SK-N-SH (cell line): ENCODE data around the gene CPT1C.

Source experiments
- CHD2 ChIP-seq: fragments of 150-350 bp; IDR thresholded peaks from 2 replicates; pipeline ENCODE4 v1.6.1; 2018; ENCODE audit warnings: low read length; ENCODE audit not compliant: partially characterized antibody
- CTCF ChIP-seq: fragments of 200-600 bp; sonication (generic); IDR thresholded peaks from 2 replicates; pipeline ENCODE4 v1.6.1; 2017; ENCODE audit warnings: antibody characterized with exemption, mild to moderate bottlenecking, moderate library complexity
- EP300 ChIP-seq, 2 experiments: IDR thresholded peaks; 2 replicates each; pipeline versions ENCODE4 v1.4.0 to v1.6.1; 2012; ENCODE audit warnings: borderline replicate concordance in 1 of 2, low read depth in 1 of 2, low read length in 1 of 2
- EZH2phosphoT487 ChIP-seq: fragments of 200-600 bp; sonication (generic); IDR thresholded peaks from 2 replicates; pipeline ENCODE4 v1.6.1; 2017; ENCODE audit warnings: low read depth, mixed run types, mild to moderate bottlenecking, antibody characterized with exemption, moderate library complexity, borderline replicate concordance
- FOSL2 ChIP-seq: IDR thresholded peaks from 2 replicates; pipeline ENCODE4 v1.4.0; 2012; ENCODE audit warnings: low read depth, mild to moderate bottlenecking, moderate library complexity, borderline replicate concordance
- FOXJ3 ChIP-seq: sonication (generic); formaldehyde crosslinking; IDR thresholded peaks from 2 replicates; pipeline ENCODE4 v1.5.1; 2020; ENCODE audit warnings: mild to moderate bottlenecking, missing genetic modification reagents
- FOXM1 ChIP-seq: IDR thresholded peaks from 2 replicates; pipeline ENCODE4 v1.4.0; 2012; ENCODE audit warnings: low read depth, mild to moderate bottlenecking
- IRF3 ChIP-seq: fragments of 150-350 bp; IDR thresholded peaks from 2 replicates; pipeline ENCODE4 v1.6.1; 2016; ENCODE audit warnings: mild to moderate bottlenecking, low read depth, low read length
- MXI1 ChIP-seq: IDR thresholded peaks from 2 replicates; pipeline ENCODE4 v1.6.1; 2012; ENCODE audit warnings: mild to moderate bottlenecking, low read depth, low read length, improper control_type of control experiment
- POLR2AphosphoS5 ChIP-seq: IDR thresholded peaks from 2 replicates; pipeline ENCODE4 v1.6.1; 2012; ENCODE audit warnings: low read depth, low read length
- RAD21 ChIP-seq: IDR thresholded peaks from 2 replicates; pipeline ENCODE4 v1.6.1; 2012; ENCODE audit warnings: mild to moderate bottlenecking, low read length
- SMC3 ChIP-seq: IDR thresholded peaks from 2 replicates; pipeline ENCODE4 v1.6.1; 2012; ENCODE audit warnings: low read depth, low read length, improper control_type of control experiment
- USF1 ChIP-seq: IDR thresholded peaks from 2 replicates; pipeline ENCODE4 v1.4.0; 2012; ENCODE audit warnings: low read depth, borderline replicate concordance

- TF ChIP-seq CTCF (no peak), MXI1 (no peak), SMC3 (no peak), USF1 (no peak), POLR2AphosphoS5 (no peak), EZH2phosphoT487 (no peak), FOSL2 (no peak), IRF3 (no peak), EP300 (IDR thresholded peaks at IDR 0.05; ENCODE audit: borderline replicate concordance in 1 of 2, low read depth in 1 of 2, low read length in 1 of 2) (no peak), RAD21 (no peak), CHD2 (no peak), FOXJ3 (CRISPR knock-in tag) (no peak), FOXM1 (no peak)
These were observed 3.8 kb upstream of the CPT1C start for GRCh38 chr19:49687150-49687549.
